CD4-positive, alpha-beta T cell (primary cell): ENCODE results near the gene CC2D1B. TPM values are rescaled to one million over a fixed set of nuclear protein-coding genes. Genes with fewer than 3 reads are reported as not detected.
A peak's percentile ranks its signal among the peaks of the same experiment; 100 is the strongest.

ENCODE experiments used
- ATAC-seq: fragments of 200-7000 bp; cut with Tn5 transposase; one replicate; pipeline ENCODE4 v1.10.0; 2022; ENCODE audit warnings: mild to moderate bottlenecking; ENCODE audit not compliant: poor library complexity
- CTCF ChIA-PET: fragments of 350-600 bp; sonication (Branson Sonifier 250); formaldehyde crosslinking; loops from one replicate; lab custom pipeline; 2021; ENCODE audit warnings: antibody characterized with exemption, inconsistent platforms; lab: Charles Lee
- POLR2A ChIA-PET: fragments of 350-600 bp; sonication (Branson Sonifier 250); formaldehyde crosslinking; loops from one replicate; lab custom pipeline; 2021; ENCODE audit warnings: antibody characterized with exemption, inconsistent platforms; lab: Charles Lee
- DNase-seq, 14 experiments: peaks; one replicate each; pipeline ENCODE4 v3.0.0-alpha.2; 2013 to 2020; ENCODE audit warnings: mixed read lengths in 2 of 14
- H3K27ac ChIP-seq, 2 donors: one replicate each; pipeline versions ENCODE4 v1.5.1 to v1.7.0; 2013; ENCODE audit warnings: low read length in 2 of 2, low read depth in 1 of 2, mild to moderate bottlenecking in 1 of 2
- H3K27me3 ChIP-seq, 2 experiments: 1 replicate in 1 of 2; 2 replicates in 1 of 2; pipeline versions ENCODE4 v1.6.1 to v1.7.0; 2013; ENCODE audit warnings: low read length in 2 of 2, control low read depth in 1 of 2, mild to moderate bottlenecking in 1 of 2, moderate library complexity in 1 of 2; ENCODE audit not compliant: insufficient read depth in 2 of 2, control insufficient read depth in 1 of 2
- H3K36me3 ChIP-seq: one replicate; pipeline ENCODE4 v1.6.1; 2013; ENCODE audit warnings: low read length, control low read depth; ENCODE audit not compliant: insufficient read depth
- H3K4me1 ChIP-seq: one replicate; pipeline ENCODE4 v1.6.1; 2013; ENCODE audit warnings: low read length, control low read depth; ENCODE audit not compliant: insufficient read depth
- H3K4me3 ChIP-seq: one replicate; pipeline ENCODE4 v1.5.1; 2013; ENCODE audit warnings: mild to moderate bottlenecking, low read length, moderate library complexity
- H3K9me3 ChIP-seq, 2 experiments: 1 replicate in 1 of 2; 2 replicates in 1 of 2; pipeline versions ENCODE4 v1.6.1 to v1.7.0; 2013; ENCODE audit warnings: low read length in 2 of 2, mild to moderate bottlenecking in 2 of 2, control low read depth in 1 of 2, moderate library complexity in 1 of 2; ENCODE audit not compliant: control insufficient read depth in 1 of 2, insufficient read depth in 1 of 2
- H3K27ac Mint-ChIP-seq: one replicate; pipeline ENCODE4 v1.8.0; 2020; ENCODE audit warnings: mixed read lengths
- H3K27me3 Mint-ChIP-seq: one replicate; pipeline ENCODE4 v1.8.0; 2021; ENCODE audit warnings: mixed read lengths
- H3K36me3 Mint-ChIP-seq: one replicate; pipeline ENCODE4 v1.8.0; 2021; ENCODE audit warnings: low read depth, mixed read lengths
- H3K4me1 Mint-ChIP-seq: one replicate; pipeline ENCODE4 v1.8.0; 2021; ENCODE audit warnings: low read depth, mixed read lengths
- H3K4me3 Mint-ChIP-seq: one replicate; pipeline ENCODE4 v1.8.0; 2020; ENCODE audit warnings: mild to moderate bottlenecking, mixed read lengths
- H3K9me3 Mint-ChIP-seq: one replicate; pipeline ENCODE4 v1.8.0; 2020; ENCODE audit warnings: mixed read lengths
- intact Hi-C, 2 experiments: fragments of 100-400 bp; cut with DNase I in 1 of 2; cut with micrococcal nuclease in 1 of 2; formaldehyde crosslinking; loops; one replicate each; pipeline versions ENCODE4 v1.15.1 to v1.9.0; 2023 to 2025; cut with DNase I, micrococcal nuclease
- total RNA-seq, 174 experiments: library from RNA in 2 of 174; stranded (reverse) in 2 of 174; gene quantifications; one replicate each; pipeline ENCODE4 v1.2.3 and lab custom pipeline; 2021 to 2026
- TF ChIP-seq, protein P1 (sequence below): fragments of 200-600 bp; IDR thresholded peaks from one replicate; pipeline ENCODE4 v1.8.0; 2022; ENCODE audit warnings: antibody characterized with exemption, mild to moderate bottlenecking

The CC2D1B gene
- total RNA-seq, 2 experiments from 2014 or later: 46.5 to 47.5 TPM

DNA sequence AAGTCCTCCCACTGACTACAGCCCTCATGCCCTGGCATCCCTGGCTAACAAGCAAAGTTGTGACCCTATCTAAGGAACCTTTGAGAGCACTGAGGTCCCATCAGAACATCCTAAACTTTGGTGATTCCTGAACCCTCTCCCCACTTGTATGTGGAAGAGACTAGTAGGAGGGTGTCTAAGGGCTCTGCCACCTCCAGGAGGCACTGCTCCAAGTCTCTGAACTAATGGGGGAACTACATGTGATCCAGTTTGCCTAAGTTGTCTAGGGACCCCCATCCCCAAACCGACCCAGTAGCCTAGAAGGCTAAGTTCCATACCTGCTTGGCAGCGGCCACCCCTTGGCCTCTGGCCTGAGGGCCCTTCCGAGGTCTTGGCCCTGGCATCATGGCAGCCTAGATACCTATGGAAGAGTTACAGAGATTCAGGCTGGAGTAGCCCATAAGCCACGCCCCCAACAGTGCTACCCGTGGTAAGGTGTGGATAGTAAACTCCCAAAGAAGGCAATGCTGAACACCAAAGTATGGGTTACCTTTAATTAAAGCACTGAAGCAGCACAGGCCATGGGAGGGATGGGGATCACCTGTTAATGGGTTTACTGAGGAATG is 1.7 kb downstream of the CC2D1B start:
- Mint-ChIP-seq H3K27me3 (no peaks in the 10 kb centered on the region), H3K4me3 (peak overlapping the region; percentile 83), H3K27ac (peak overlapping the region; percentile 96), H3K36me3 (peaks cover 52% of the 10 kb centered on the region), H3K9me3 (no peaks in the 10 kb centered on the region), H3K4me1 (peaks cover 57% of the 10 kb centered on the region)
- intact Hi-C loops: loop anchor here in 1 of 2 experiments (10.0 kb wide), 3 partner anchors 220 to 1580 kb away; partner anchors contain the start of genes FAF1, IFT25, LRRC42 and ZFYVE9
- H3K27ac ChIP-seq: peak overlapping the region; percentile 5 to 18
- H3K4me1 ChIP-seq: peaks cover 50% of the 10 kb centered on the region
- H3K9me3 ChIP-seq: no peaks in the 10 kb centered on the region
- POLR2A ChIA-PET: interaction anchor here (1.4 to 3.0 kb wide), 4 partner anchors 40 to 362 kb away, joined by 5 to 61 read pairs (median 6); partner anchors contain the start of genes KTI12, ORC1, PRPF38A and ZYG11B
- ATAC-seq (no peak), DNase-seq (peak in 1 of 14 experiments; percentile 41)
- TF ChIP-seq, protein P1, sequence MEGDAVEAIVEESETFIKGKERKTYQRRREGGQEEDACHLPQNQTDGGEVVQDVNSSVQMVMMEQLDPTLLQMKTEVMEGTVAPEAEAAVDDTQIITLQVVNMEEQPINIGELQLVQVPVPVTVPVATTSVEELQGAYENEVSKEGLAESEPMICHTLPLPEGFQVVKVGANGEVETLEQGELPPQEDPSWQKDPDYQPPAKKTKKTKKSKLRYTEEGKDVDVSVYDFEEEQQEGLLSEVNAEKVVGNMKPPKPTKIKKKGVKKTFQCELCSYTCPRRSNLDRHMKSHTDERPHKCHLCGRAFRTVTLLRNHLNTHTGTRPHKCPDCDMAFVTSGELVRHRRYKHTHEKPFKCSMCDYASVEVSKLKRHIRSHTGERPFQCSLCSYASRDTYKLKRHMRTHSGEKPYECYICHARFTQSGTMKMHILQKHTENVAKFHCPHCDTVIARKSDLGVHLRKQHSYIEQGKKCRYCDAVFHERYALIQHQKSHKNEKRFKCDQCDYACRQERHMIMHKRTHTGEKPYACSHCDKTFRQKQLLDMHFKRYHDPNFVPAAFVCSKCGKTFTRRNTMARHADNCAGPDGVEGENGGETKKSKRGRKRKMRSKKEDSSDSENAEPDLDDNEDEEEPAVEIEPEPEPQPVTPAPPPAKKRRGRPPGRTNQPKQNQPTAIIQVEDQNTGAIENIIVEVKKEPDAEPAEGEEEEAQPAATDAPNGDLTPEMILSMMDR: no peak
- CTCF ChIA-PET: interaction anchor here (1.2 kb wide), 1 partner anchor 40 kb away, joined by 5 read pairs; the partner anchor contains the start of genes ORC1 and PRPF38A
- peaks cover 43% of the 10 kb centered on the region for H3K36me3 ChIP-seq
- no peaks in the 10 kb centered on the region for H3K27me3 ChIP-seq
- H3K4me3 ChIP-seq: peak overlapping the region; percentile 76

DNA sequence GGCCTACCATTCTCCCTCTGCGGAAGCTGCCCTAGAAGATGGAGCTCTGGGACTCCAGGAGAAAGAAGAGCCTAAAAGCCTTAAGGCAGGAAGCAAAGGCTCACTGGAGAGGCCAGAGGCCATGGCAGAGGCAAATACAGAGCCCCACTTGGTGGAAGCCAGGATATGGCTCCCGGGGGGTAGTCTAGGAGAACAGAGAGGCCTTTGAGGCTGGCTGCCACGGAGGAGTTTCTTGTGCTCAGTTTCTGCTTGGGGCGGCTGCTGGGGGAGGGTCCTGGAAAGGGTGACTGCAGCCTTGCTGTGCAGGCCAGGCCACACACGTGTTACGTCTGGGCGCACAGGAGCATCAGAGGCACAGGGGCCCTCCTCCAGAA is 5.4 kb downstream of the CC2D1B start:
- Histone ChIP-seq H3K4me1 (peaks cover 30% of the 10 kb centered on the region), H3K27me3 (no peaks in the 10 kb centered on the region), H3K27ac (no peak overlapping the region), H3K36me3 (peaks cover 81% of the 10 kb centered on the region), H3K9me3 (no peaks in the 10 kb centered on the region), H3K4me3 (no peak overlapping the region)
- no peak for DNase-seq
- Mint-ChIP-seq H3K9me3 (no peaks in the 10 kb centered on the region), H3K27me3 (no peaks in the 10 kb centered on the region), H3K4me1 (peaks cover 28% of the 10 kb centered on the region), H3K27ac (no peak overlapping the region), H3K36me3 (peaks cover 89% of the 10 kb centered on the region), H3K4me3 (no peak overlapping the region)
- CTCF ChIA-PET: no interaction called here
- ATAC-seq: no peak
- POLR2A ChIA-PET: no interaction called here
- intact Hi-C loops: loop anchor here in 1 of 2 experiments (10.0 kb wide), 3 partner anchors 216 to 1584 kb away; partner anchors contain the start of genes FAF1, IFT25, LRRC42 and ZFYVE9
- TF ChIP-seq, protein P1: no peak

DNA sequence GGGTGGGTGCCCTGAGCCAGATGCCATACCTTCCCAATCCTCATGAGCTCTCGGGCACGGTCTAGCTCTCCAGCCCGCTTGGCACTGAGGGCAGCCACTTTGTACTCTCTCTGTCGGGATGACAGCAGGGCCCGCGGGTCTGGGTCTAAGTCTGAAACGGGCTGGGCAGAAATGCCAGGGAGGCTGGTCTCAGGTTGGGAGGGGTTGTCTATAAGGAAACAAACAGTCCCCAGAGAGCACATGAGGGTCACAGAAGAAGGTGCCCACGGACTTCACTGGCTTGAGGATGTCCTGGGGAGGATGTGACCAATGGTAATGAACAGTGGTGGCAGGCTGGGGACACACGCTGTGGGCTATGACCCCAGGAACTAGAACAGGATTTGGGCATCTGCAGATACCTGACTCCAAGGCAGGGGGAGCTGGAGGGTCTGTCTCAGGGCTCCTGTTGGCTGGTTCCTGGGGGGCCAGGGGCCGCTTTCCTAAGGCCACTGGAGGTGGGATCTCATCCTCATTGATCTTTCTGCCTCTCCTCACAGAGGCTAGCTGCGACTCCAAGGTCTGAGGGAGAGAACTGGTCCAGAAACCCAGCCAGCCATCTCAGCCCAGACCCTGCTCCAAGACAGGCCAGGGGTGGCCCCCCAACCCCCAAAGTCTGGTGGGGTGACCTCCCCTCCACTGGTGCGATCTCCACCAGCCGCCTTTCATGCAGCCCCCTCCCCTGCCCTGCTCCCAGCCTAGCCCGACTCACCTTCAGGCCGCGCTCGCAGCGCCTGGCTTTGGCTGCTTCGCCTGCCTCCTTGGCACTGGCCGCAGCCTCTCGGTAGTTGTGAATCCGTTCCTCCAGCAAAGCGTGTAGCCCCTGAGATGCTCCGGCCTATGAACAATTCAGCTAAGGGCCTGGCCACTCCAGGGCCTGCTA is 6.1 kb downstream of the CC2D1B start:
- Mint-ChIP-seq H3K27ac (no peak overlapping the region), H3K27me3 (no peaks in the 10 kb centered on the region), H3K4me1 (peaks cover 21% of the 10 kb centered on the region), H3K36me3 (peaks cover 89% of the 10 kb centered on the region), H3K9me3 (no peaks in the 10 kb centered on the region), H3K4me3 (no peak overlapping the region)
- ChIA-PET CTCF (no interaction called here), POLR2A (no interaction called here)
- Histone ChIP-seq H3K4me1 (peaks cover 24% of the 10 kb centered on the region), H3K4me3 (no peak overlapping the region), H3K9me3 (no peaks in the 10 kb centered on the region), H3K36me3 (peaks cover 87% of the 10 kb centered on the region), H3K27ac (no peak overlapping the region), H3K27me3 (no peaks in the 10 kb centered on the region)
- TF ChIP-seq, protein P1: no peak
- DNase-seq (no peak), ATAC-seq (no peak)
- intact Hi-C loops: loop anchor here in 1 of 2 experiments (10.0 kb wide), 3 partner anchors 215 to 1585 kb away; partner anchors contain the start of genes FAF1, IFT25, LRRC42 and ZFYVE9
